Stimulated activated naive CD8-positive, alpha-beta T cell treated with anti-CD3 and anti-CD28 coated beads, Interleukin-15, Interleukin-2, amounts not matched to agents 100 ng/mL and 50 ng/mL, for 24 hours (primary cell): ENCODE measurements around the gene CNTN2.

Source experiments
- H3K27ac Mint-ChIP-seq: one replicate; pipeline ENCODE4 v1.8.0; 2021; ENCODE audit warnings: mild to moderate bottlenecking, mixed read lengths
- H3K27me3 Mint-ChIP-seq: one replicate; pipeline ENCODE4 v1.8.0; 2021; ENCODE audit warnings: mixed read lengths
- H3K36me3 Mint-ChIP-seq: one replicate; pipeline ENCODE4 v1.8.0; 2021; ENCODE audit warnings: low read depth, mixed read lengths
- H3K4me1 Mint-ChIP-seq: one replicate; pipeline ENCODE4 v1.8.0; 2021; ENCODE audit warnings: low read depth, mixed read lengths
- H3K4me3 Mint-ChIP-seq: one replicate; pipeline ENCODE4 v1.8.0; 2021; ENCODE audit warnings: mild to moderate bottlenecking, mixed read lengths
- H3K9me3 Mint-ChIP-seq: one replicate; pipeline ENCODE4 v1.8.0; 2021; ENCODE audit warnings: mixed read lengths

Gene CNTN2

GRCh38 chr1:205038132-205038786, 4.8 kb upstream of the CNTN2 start:
- no peak overlapping the region for H3K27ac Mint-ChIP-seq
- H3K4me1 Mint-ChIP-seq: no peaks in the 10 kb centered on the region
- no peaks in the 10 kb centered on the region for H3K36me3 Mint-ChIP-seq
- peaks cover 12% of the 10 kb centered on the region for H3K27me3 Mint-ChIP-seq
- no peak overlapping the region for H3K4me3 Mint-ChIP-seq
- H3K9me3 Mint-ChIP-seq: no peaks in the 10 kb centered on the region

- no peaks in the 10 kb centered on the region for H3K36me3 Mint-ChIP-seq
- peaks cover 25% of the 10 kb centered on the region for H3K27me3 Mint-ChIP-seq
- no peak overlapping the region for H3K27ac Mint-ChIP-seq
- H3K4me1 Mint-ChIP-seq: no peaks in the 10 kb centered on the region
- H3K4me3 Mint-ChIP-seq: no peak overlapping the region
- H3K9me3 Mint-ChIP-seq: no peaks in the 10 kb centered on the region
Measured at GRCh38 chr1:205041001-205041715, 1.9 kb upstream of the CNTN2 start.

GRCh38 chr1:205041998-205042910, 758 bp upstream of the CNTN2 start:
- H3K36me3 Mint-ChIP-seq: no peaks in the 10 kb centered on the region
- no peaks in the 10 kb centered on the region for H3K4me1 Mint-ChIP-seq
- H3K4me3 Mint-ChIP-seq: no peak overlapping the region
- H3K27me3 Mint-ChIP-seq: peaks cover 34% of the 10 kb centered on the region
- no peak overlapping the region for H3K27ac Mint-ChIP-seq
- no peaks in the 10 kb centered on the region for H3K9me3 Mint-ChIP-seq

DNA sequence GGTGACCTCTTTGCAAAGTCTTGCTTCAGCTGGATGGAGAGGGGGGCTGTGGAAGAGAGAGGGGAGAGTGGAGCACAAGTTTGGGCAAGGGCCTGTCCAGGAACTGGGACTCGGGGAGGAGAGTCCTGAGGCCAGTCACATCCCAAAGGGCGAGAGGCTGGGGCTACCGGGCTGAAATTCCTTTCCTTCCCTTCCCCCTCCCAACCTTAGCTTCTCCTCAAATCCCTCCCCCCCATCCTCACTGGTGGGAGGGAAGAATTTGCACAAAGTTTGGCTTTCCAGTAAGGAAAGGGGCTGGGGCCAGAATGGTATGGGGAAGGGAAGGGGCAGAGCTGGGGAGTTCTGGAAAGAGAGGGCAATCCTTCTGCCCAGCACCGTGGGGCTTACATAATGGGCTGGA, 854 bp downstream of the CNTN2 start:
- no peak overlapping the region for H3K4me3 Mint-ChIP-seq
- no peaks in the 10 kb centered on the region for H3K9me3 Mint-ChIP-seq
- H3K27ac Mint-ChIP-seq: no peak overlapping the region
- no peaks in the 10 kb centered on the region for H3K36me3 Mint-ChIP-seq
- no peaks in the 10 kb centered on the region for H3K4me1 Mint-ChIP-seq
- peaks cover 34% of the 10 kb centered on the region for H3K27me3 Mint-ChIP-seq

GRCh38 chr1:205044741-205045140, 1.7 kb downstream of the CNTN2 start:
- Mint-ChIP-seq H3K4me3 (no peak overlapping the region), H3K9me3 (no peaks in the 10 kb centered on the region), H3K36me3 (no peaks in the 10 kb centered on the region), H3K27ac (no peak overlapping the region), H3K27me3 (peaks cover 34% of the 10 kb centered on the region), H3K4me1 (no peaks in the 10 kb centered on the region)

GRCh38 chr1:205045146-205045545, 2.1 kb downstream of the CNTN2 start:
- H3K27me3 Mint-ChIP-seq: peaks cover 34% of the 10 kb centered on the region
- no peaks in the 10 kb centered on the region for H3K9me3 Mint-ChIP-seq
- H3K4me1 Mint-ChIP-seq: no peaks in the 10 kb centered on the region
- no peak overlapping the region for H3K27ac Mint-ChIP-seq
- no peaks in the 10 kb centered on the region for H3K36me3 Mint-ChIP-seq
- no peak overlapping the region for H3K4me3 Mint-ChIP-seq

DNA sequence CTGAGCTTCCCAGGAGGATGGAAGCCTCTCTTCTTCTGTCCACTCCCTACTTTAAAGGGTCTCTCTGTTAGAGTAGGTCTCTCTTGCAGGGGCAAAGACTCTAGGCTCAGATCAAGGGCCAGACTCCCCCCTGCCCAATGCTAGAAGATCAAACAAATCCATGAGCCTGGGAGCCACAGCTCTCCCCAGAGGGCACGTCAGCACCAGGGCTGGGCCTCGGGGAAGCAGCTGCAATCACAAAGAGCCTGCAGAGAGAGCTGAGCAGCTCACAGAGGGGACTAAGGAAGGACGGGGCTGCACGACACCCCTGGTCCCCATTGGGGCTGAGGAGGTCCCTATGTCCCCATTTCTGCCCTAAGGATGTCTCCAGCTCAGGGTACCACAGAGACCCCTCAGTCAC, 3.9 kb downstream of the CNTN2 start:
- Mint-ChIP-seq H3K27me3 (peaks cover 28% of the 10 kb centered on the region), H3K4me1 (no peaks in the 10 kb centered on the region), H3K27ac (no peak overlapping the region), H3K9me3 (no peaks in the 10 kb centered on the region), H3K4me3 (no peak overlapping the region), H3K36me3 (no peaks in the 10 kb centered on the region)

- Mint-ChIP-seq H3K36me3 (no peaks in the 10 kb centered on the region), H3K4me1 (no peaks in the 10 kb centered on the region), H3K4me3 (no peak overlapping the region)
Measured at GRCh38 chr1:205047764-205048231, 4.8 kb downstream of the CNTN2 start.

DNA sequence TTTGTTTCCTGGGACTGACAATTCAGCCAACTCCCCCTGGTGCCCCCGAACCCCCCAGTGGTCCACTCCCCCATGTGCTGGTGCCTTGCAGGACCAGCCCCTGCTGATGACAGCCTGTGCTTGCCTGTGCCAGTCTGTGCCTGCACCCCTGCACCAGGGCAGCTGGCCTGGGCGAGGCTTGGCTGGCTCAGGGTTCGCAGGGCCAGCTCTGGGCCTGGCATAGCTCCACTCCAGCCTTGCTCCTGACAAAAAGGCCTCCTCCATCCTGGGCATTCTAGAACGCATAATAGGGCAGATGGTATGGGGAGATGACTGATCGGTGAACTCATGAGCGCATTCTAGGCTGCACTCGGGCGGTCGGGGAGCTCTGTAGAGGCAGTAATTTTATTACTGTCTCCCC, 5.4 kb downstream of the CNTN2 start:
- Mint-ChIP-seq H3K27ac (no peak overlapping the region), H3K36me3 (no peaks in the 10 kb centered on the region)

More at GRCh38 chr1:205047764-205048231, 4.8 kb downstream of the CNTN2 start:
- Mint-ChIP-seq H3K27ac (no peak overlapping the region), H3K27me3 (peaks cover 22% of the 10 kb centered on the region), H3K9me3 (no peaks in the 10 kb centered on the region)

DNA sequence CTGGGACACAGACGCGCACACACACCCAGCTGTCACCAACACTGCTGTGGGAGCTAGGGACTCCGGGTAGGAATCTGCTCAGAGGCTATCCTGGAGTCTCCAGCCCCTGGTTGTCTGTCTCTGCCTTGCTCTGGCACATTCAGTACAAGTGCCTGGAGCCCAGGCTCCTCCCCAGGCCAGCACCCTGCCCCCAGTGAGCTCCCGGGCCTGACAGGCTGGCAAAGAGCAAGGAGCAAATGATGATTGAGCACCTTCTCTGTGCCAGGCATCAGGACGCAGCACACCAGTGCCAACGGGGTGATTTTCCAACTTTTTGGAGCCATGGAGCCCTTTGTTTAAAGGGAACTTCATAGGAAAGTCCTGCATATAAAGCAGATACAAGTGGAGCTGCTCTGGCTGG, 6.5 kb downstream of the CNTN2 start:
- no peak overlapping the region for H3K27ac Mint-ChIP-seq

More for the DNA sequence above, 5.4 kb downstream of the CNTN2 start:
- H3K4me3 Mint-ChIP-seq: no peak overlapping the region
- H3K4me1 Mint-ChIP-seq: no peaks in the 10 kb centered on the region
- peaks cover 22% of the 10 kb centered on the region for H3K27me3 Mint-ChIP-seq
- no peaks in the 10 kb centered on the region for H3K9me3 Mint-ChIP-seq

GRCh38 chr1:205052690-205053089, 9.7 kb downstream of the CNTN2 start:
- Mint-ChIP-seq H3K36me3 (no peaks in the 10 kb centered on the region), H3K4me1 (no peaks in the 10 kb centered on the region), H3K27ac (no peak overlapping the region), H3K4me3 (no peak overlapping the region), H3K9me3 (no peaks in the 10 kb centered on the region), H3K27me3 (no peaks in the 10 kb centered on the region)

More for the DNA sequence above, 6.5 kb downstream of the CNTN2 start:
- Mint-ChIP-seq H3K4me3 (no peak overlapping the region), H3K27me3 (peaks cover 22% of the 10 kb centered on the region), H3K36me3 (no peaks in the 10 kb centered on the region), H3K9me3 (no peaks in the 10 kb centered on the region), H3K4me1 (no peaks in the 10 kb centered on the region)

DNA sequence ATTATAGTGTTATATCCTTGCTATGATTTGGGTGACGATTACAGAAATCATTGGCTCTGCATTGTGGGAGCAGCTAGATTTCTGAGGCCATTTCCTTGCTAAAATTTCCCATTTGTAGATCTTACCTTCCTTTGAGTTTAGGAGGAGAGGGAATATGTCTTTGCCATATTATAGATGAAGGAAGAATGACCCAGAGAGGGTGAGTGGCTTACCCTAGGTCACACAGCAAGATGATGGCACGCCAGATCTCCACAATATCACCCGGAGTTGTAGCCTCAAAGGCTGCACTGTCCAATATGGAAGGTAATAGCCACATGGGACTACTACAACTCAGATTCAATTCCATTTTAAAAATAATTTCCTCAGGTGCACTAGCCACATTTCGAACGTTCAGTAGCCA, 10.3 kb downstream of the CNTN2 start:
- H3K36me3 Mint-ChIP-seq: no peaks in the 10 kb centered on the region
- H3K27ac Mint-ChIP-seq: no peak overlapping the region
- H3K4me3 Mint-ChIP-seq: no peak overlapping the region
- no peaks in the 10 kb centered on the region for H3K27me3 Mint-ChIP-seq
- H3K9me3 Mint-ChIP-seq: no peaks in the 10 kb centered on the region
- no peaks in the 10 kb centered on the region for H3K4me1 Mint-ChIP-seq

DNA sequence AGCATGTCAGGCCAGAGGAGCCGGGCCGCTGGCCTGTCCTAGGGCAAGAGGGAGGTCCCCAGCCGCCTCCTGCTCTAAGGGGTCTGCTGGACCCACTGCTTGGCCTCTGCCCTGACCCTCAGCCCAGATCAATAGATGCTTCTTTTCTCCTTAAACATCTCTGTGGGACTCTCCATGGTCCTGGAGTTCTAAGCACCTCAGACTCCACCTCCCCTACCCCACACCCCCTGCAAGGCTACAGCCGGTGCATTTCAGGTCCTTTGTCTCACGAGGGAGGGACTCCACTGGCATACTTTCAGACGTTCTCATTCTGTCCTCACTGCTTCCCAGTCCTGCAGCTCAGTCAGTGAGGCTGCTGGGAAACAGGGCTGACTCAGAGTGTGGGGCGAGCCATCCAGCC, 11.0 kb downstream of the CNTN2 start:
- no peaks in the 10 kb centered on the region for H3K27me3 Mint-ChIP-seq
- H3K27ac Mint-ChIP-seq: no peak overlapping the region
- H3K36me3 Mint-ChIP-seq: no peaks in the 10 kb centered on the region
- H3K4me3 Mint-ChIP-seq: no peak overlapping the region
- H3K9me3 Mint-ChIP-seq: no peaks in the 10 kb centered on the region
- H3K4me1 Mint-ChIP-seq: no peaks in the 10 kb centered on the region

- Mint-ChIP-seq H3K4me3 (no peak overlapping the region), H3K4me1 (no peaks in the 10 kb centered on the region), H3K27me3 (no peaks in the 10 kb centered on the region), H3K27ac (no peak overlapping the region), H3K9me3 (no peaks in the 10 kb centered on the region), H3K36me3 (no peaks in the 10 kb centered on the region)
Measured at GRCh38 chr1:205056188-205056611, 13.2 kb downstream of the CNTN2 start.
